ENCODE results near the gene SLC22A23.

Gene SLC22A23

DNA sequence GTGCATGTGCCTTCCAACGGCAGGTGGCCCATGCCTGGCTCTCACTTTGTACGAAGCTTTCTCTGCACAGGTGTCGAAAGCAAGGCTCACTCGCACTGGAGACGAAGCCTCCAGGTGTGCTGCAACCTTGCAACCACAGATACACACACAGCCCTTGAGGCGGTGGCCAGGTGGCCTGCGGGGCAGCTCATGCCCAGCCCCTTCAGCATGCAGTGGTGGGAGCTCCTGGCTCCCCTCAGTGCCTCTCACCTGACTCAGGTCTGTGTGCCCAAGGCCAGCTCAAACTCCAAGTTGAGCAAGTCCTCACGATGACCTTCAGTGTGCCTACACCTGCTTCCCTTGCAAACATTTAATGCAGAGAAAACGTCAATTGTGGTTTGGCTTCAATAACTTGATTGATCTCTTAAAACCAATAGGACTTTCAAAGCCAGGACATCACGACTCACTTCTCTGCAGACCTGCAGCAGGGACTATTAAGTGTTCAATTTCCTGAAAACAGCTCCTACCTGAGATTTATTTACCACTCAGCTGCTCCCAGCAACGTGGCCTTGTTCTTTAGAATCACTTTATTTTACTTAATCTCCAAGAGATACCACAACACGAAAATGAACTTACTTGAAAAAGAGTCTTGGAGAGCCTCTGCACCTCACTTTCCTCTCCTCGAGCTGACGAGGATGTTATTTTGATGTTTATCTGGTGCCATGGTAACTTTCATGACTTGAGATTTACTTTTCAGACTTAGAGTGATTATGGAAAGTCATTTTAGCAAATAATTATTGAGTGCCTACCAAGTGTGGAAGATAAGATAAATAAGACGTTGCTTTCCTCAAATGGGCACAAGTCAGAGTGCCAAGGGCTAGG lies 86.3 kb downstream of the SLC22A23 start:
- H3K36me3 ChIP-seq (ENCODE audit: insufficient read depth, insufficient read length, low read length) = peaks cover 2% of the 10 kb centered on the region
- H3K9me3 ChIP-seq (ENCODE audit: insufficient read depth, low read length) = no peaks in the 10 kb centered on the region
- H3K4me1 ChIP-seq (ENCODE audit: insufficient read depth, insufficient read length) = peaks cover 4% of the 10 kb centered on the region
- no peak for DNase-seq (ENCODE audit: low read depth, low spot score)
- H3K27me3 ChIP-seq (ENCODE audit: insufficient read depth, insufficient read length) = no peaks in the 10 kb centered on the region
- no peak overlapping the region for H3K4me3 ChIP-seq (ENCODE audit: insufficient read length, low read depth)
- TF ChIP-seq SUZ12 (IDR thresholded peaks at IDR 0.05; ENCODE audit: extremely low read depth, insufficient read depth, insufficient read length) (no peak), YY1 (IDR thresholded peaks at IDR 0.05; ENCODE audit: insufficient read depth, insufficient read length) (no peak), ZNF274 (IDR thresholded peaks at IDR 0.05; ENCODE audit: low read depth, low read length) (no peak)
- H3K9ac ChIP-seq (ENCODE audit: insufficient read length, low read depth) = no peak overlapping the region

DNA sequence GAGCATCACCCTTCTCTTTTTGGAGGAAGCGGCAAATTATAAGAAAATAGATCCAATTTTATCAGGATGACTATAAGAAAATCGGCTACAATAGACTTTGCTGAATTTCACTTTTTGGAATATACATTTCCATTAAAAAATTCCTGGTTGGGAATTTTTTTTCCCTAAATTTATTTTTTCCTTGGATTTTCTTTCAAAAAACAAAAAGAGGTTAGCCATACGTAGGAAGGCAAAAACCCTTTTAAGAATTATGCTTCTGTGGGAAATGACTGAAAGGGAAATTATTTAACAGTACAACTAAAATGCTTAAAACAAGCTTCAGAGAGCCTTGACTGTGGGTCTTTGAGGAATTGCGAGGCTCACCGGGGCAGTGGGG lies 86.9 kb downstream of the SLC22A23 start:
- Histone ChIP-seq H3K27me3 (ENCODE audit: insufficient read depth, insufficient read length) (no peaks in the 10 kb centered on the region), H3K9ac (ENCODE audit: insufficient read length, low read depth) (no peak overlapping the region), H3K9me3 (ENCODE audit: insufficient read depth, low read length) (no peaks in the 10 kb centered on the region), H3K36me3 (ENCODE audit: insufficient read depth, insufficient read length, low read length) (peaks cover 2% of the 10 kb centered on the region), H3K4me1 (ENCODE audit: insufficient read depth, insufficient read length) (peaks cover 4% of the 10 kb centered on the region), H3K4me3 (ENCODE audit: insufficient read length, low read depth) (no peak overlapping the region)
- no peak for DNase-seq (ENCODE audit: low read depth, low spot score)
- TF ChIP-seq SUZ12 (IDR thresholded peaks at IDR 0.05; ENCODE audit: extremely low read depth, insufficient read depth, insufficient read length) = no peak
- TF ChIP-seq ZNF274 (IDR thresholded peaks at IDR 0.05; ENCODE audit: low read depth, low read length) = no peak
- TF ChIP-seq YY1 (IDR thresholded peaks at IDR 0.05; ENCODE audit: insufficient read depth, insufficient read length) = no peak

DNA sequence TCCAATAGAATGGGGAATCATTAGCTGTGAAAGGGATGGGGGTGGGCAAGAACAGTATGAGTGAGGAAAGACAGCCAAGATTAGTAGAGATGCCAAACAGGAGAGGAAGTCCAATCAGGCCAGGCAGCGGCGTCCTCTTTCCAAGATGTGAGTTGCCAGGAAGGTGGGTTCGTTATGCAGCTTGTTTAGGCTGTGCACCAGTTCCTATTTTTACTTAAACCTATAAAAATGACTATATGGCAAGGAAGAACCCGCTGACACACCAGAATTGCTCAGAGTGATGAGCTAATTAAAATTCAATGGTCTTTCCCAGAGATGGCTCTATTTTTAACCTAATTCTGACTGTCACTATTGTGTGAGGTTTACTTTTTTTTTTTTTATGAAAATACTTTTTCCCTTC lies 88.2 kb downstream of the SLC22A23 start:
- Histone ChIP-seq H3K4me3 (ENCODE audit: insufficient read length, low read depth) (no peak overlapping the region), H3K36me3 (ENCODE audit: insufficient read depth, insufficient read length, low read length) (peaks cover 2% of the 10 kb centered on the region), H3K4me1 (ENCODE audit: insufficient read depth, insufficient read length) (peaks cover 4% of the 10 kb centered on the region), H3K9me3 (ENCODE audit: insufficient read depth, low read length) (no peaks in the 10 kb centered on the region), H3K27me3 (ENCODE audit: insufficient read depth, insufficient read length) (no peaks in the 10 kb centered on the region), H3K9ac (ENCODE audit: insufficient read length, low read depth) (no peak overlapping the region)
- no peak for DNase-seq (ENCODE audit: low read depth, low spot score)
- TF ChIP-seq ZNF274 (IDR thresholded peaks at IDR 0.05; ENCODE audit: low read depth, low read length) = no peak
- no peak for TF ChIP-seq YY1 (IDR thresholded peaks at IDR 0.05; ENCODE audit: insufficient read depth, insufficient read length)
- no peak for TF ChIP-seq SUZ12 (IDR thresholded peaks at IDR 0.05; ENCODE audit: extremely low read depth, insufficient read depth, insufficient read length)

DNA sequence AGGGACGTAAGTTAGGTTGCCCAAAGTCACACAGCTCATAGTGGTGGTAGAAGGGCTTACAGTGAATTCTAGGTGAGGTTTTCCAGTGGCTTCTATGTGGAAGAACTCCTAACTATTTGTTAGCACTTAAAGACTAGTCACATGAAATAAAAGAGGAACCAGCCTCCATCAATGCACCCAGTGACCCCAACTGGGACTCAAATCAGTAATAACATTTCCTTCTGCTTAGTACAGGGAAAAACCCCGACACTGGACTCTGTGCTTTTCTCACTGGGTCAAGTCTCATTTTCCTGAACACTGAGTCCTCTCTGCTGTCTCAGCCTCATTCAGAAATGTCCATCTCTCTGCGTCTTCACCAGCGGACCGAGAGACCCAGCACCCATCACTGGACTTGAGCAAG lies 89.2 kb downstream of the SLC22A23 start:
- Histone ChIP-seq H3K9ac (ENCODE audit: insufficient read length, low read depth) (no peak overlapping the region), H3K4me1 (ENCODE audit: insufficient read depth, insufficient read length) (peaks cover 4% of the 10 kb centered on the region), H3K4me3 (ENCODE audit: insufficient read length, low read depth) (no peak overlapping the region), H3K9me3 (ENCODE audit: insufficient read depth, low read length) (no peaks in the 10 kb centered on the region), H3K36me3 (ENCODE audit: insufficient read depth, insufficient read length, low read length) (peaks cover 2% of the 10 kb centered on the region), H3K27me3 (ENCODE audit: insufficient read depth, insufficient read length) (no peaks in the 10 kb centered on the region)
- TF ChIP-seq YY1 (IDR thresholded peaks at IDR 0.05; ENCODE audit: insufficient read depth, insufficient read length) = no peak
- TF ChIP-seq ZNF274 (IDR thresholded peaks at IDR 0.05; ENCODE audit: low read depth, low read length) = no peak
- DNase-seq (ENCODE audit: low read depth, low spot score) = no peak

DNA sequence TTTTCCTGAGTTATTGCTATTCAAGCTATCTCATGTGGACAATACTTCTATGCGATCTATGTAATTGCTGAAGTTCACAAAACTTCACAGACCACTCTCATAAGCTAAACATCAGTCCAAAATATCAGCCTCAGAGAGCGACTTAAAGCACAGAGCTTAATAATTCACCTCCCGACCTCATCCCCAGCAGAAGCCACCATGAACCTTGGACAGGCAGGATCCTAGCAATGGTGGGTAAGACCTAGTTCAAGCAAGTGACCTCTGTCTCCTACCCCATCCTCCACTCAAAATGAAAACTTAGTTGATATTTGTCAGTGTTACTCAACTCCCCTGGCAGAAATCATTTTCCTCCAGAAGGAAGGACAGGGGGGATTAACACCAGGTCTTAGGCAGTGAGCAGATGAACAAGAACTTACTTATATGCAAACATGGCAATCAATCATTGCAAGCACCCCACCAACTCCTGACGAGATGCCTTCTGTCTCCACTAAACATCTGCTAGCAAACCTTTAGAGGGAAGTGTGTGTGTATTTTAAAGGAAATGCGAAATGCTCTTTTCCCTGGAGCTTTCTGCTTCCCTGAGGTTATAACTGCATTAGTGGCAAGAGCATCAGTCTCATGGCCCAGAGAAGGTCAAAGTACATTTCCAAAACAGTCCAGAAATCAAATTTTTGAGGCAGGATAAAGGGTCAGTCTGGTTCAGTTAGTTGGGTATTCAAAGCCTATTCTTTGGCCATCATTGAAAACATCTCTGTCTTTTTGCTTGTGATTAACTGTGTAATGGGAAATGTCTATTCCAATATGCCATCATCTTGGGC lies 90.0 kb downstream of the SLC22A23 start:
- Histone ChIP-seq H3K4me3 (ENCODE audit: insufficient read length, low read depth) (no peak overlapping the region), H3K36me3 (ENCODE audit: insufficient read depth, insufficient read length, low read length) (peaks cover 2% of the 10 kb centered on the region), H3K4me1 (ENCODE audit: insufficient read depth, insufficient read length) (no peaks in the 10 kb centered on the region)

DNA sequence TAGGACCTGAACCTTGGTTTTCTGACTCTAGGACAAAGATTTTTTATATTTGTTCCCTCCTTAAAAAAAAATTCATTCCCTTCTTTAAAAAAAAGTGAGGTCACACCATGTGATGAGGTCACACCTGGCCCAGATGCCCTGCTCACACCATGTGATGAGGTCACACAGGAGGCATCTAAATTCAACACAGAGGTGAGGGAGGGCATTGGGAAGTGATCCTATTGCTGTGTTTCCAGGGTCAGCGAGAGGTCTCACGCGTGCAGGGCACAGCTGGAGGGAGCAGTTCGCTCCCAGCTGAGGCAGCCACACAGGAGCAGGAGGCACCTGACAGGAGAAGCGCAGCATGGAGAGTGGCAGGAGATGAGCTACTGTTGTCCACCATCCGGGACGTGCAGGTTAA lies 92.5 kb downstream of the SLC22A23 start:
- Histone ChIP-seq H3K9me3 (ENCODE audit: insufficient read depth, low read length) (no peaks in the 10 kb centered on the region), H3K27me3 (ENCODE audit: insufficient read depth, insufficient read length) (no peaks in the 10 kb centered on the region), H3K4me1 (ENCODE audit: insufficient read depth, insufficient read length) (peaks cover 5% of the 10 kb centered on the region), H3K36me3 (ENCODE audit: insufficient read depth, insufficient read length, low read length) (peaks cover 2% of the 10 kb centered on the region), H3K4me3 (ENCODE audit: insufficient read length, low read depth) (no peak overlapping the region), H3K9ac (ENCODE audit: insufficient read length, low read depth) (no peak overlapping the region)
- no peak for TF ChIP-seq SUZ12 (IDR thresholded peaks at IDR 0.05; ENCODE audit: extremely low read depth, insufficient read depth, insufficient read length)
- TF ChIP-seq YY1 (IDR thresholded peaks at IDR 0.05; ENCODE audit: insufficient read depth, insufficient read length) = no peak
- TF ChIP-seq ZNF274 (IDR thresholded peaks at IDR 0.05; ENCODE audit: low read depth, low read length) = no peak
- no peak for DNase-seq (ENCODE audit: low read depth, low spot score)

More for the DNA sequence above, 90.0 kb downstream of the SLC22A23 start:
- Histone ChIP-seq H3K9me3 (ENCODE audit: insufficient read depth, low read length) (no peaks in the 10 kb centered on the region), H3K9ac (ENCODE audit: insufficient read length, low read depth) (no peak overlapping the region), H3K27me3 (ENCODE audit: insufficient read depth, insufficient read length) (no peaks in the 10 kb centered on the region)
- TF ChIP-seq SUZ12 (IDR thresholded peaks at IDR 0.05; ENCODE audit: extremely low read depth, insufficient read depth, insufficient read length) (no peak), YY1 (IDR thresholded peaks at IDR 0.05; ENCODE audit: insufficient read depth, insufficient read length) (no peak), ZNF274 (IDR thresholded peaks at IDR 0.05; ENCODE audit: low read depth, low read length) (no peak)
- no peak for DNase-seq (ENCODE audit: low read depth, low spot score)
